IMR-90 (cell line): ENCODE data around the gene SPATS2L. TPM values are rescaled to one million over a fixed set of nuclear protein-coding genes. Genes with fewer than 3 reads are reported as not detected.

Experiments
- ATAC-seq: fragments of 200-7000 bp; cut with Tn5 transposase; 2 replicates; pipeline ENCODE4 v1.9.1; 2020; ENCODE audit warnings: low read depth, mild to moderate bottlenecking, moderate library complexity
- BruUV-seq: library from RNA; stranded (reverse); fragments of 400-500 nt; replicated peaks from 2 replicates; lab custom pipeline; 2021; lab: Mats Ljungman, UMichigan
- CTCF ChIA-PET: fragments of 300-600 bp; formaldehyde crosslinking; extraction: SDS; loops from one replicate; lab custom pipeline; 2021; ENCODE audit warnings: antibody characterized with exemption; lab: Yijun Ruan, JAX
- POLR2A ChIA-PET: fragments of 300-600 bp; sonication (Branson Sonifier 250); formaldehyde crosslinking; loops from one replicate; lab custom pipeline; 2022; ENCODE audit warnings: antibody characterized with exemption; ENCODE audit not compliant: unreplicated experiment; lab: Charles Lee
- DNase-seq: peaks from one replicate; pipeline ENCODE4 v3.0.0; 2013
- H2AFZ ChIP-seq: replicated peaks from 2 replicates; pipeline ENCODE3; 2013; ENCODE audit warnings: low read length, mild to moderate bottlenecking; ENCODE audit not compliant: poor library complexity
- H2AK5ac ChIP-seq: 2 replicates; pipeline ENCODE4 v1.6.1; 2013; ENCODE audit warnings: low read depth, low read length, inconsistent platforms
- H2AK9ac ChIP-seq: replicated peaks from 2 replicates; pipeline ENCODE3; 2013; ENCODE audit warnings: mild to moderate bottlenecking, low read depth, low read length, moderate library complexity; ENCODE audit not compliant: poor library complexity
- H2BK120ac ChIP-seq: 2 replicates; pipeline ENCODE4 v1.6.1; 2013; ENCODE audit warnings: low read depth, low read length, inconsistent platforms
- H2BK15ac ChIP-seq: 3 replicates; pipeline ENCODE4 v1.6.1; 2013; ENCODE audit warnings: low read depth, low read length, inconsistent platforms
- H2BK20ac ChIP-seq: 2 replicates; pipeline ENCODE4 v1.6.1; 2013; ENCODE audit warnings: low read depth, mild to moderate bottlenecking, inconsistent platforms, low read length, moderate library complexity
- H2BK5ac ChIP-seq: 2 replicates; pipeline ENCODE4 v1.6.1; 2013; ENCODE audit warnings: mild to moderate bottlenecking, low read depth, low read length, inconsistent platforms; ENCODE audit not compliant: poor library complexity, severe bottlenecking
- H3K14ac ChIP-seq: replicated peaks from 2 replicates; pipeline ENCODE4 v1.6.1; 2013; ENCODE audit warnings: low read depth, low read length, inconsistent platforms
- H3K18ac ChIP-seq: 2 replicates; pipeline ENCODE4 v1.6.1; 2013; ENCODE audit warnings: low read depth, low read length, control low read depth
- H3K23ac ChIP-seq: 2 replicates; pipeline ENCODE4 v1.6.1; 2013; ENCODE audit warnings: low read depth, low read length, inconsistent platforms
- H3K27ac ChIP-seq: 2 replicates; pipeline ENCODE4 v1.5.1; 2013; ENCODE audit warnings: mild to moderate bottlenecking, control low read depth, low read length; ENCODE audit not compliant: insufficient read depth
- H3K27me3 ChIP-seq: 2 replicates; pipeline ENCODE4 v1.6.1; 2013; ENCODE audit warnings: low read length; ENCODE audit not compliant: control insufficient read depth, insufficient read depth
- H3K36me3 ChIP-seq: 2 replicates; pipeline ENCODE4 v1.6.1; 2013; ENCODE audit warnings: low read length, mixed read lengths; ENCODE audit not compliant: control insufficient read depth, insufficient read depth
- H3K4ac ChIP-seq: 2 replicates; pipeline ENCODE4 v1.6.1; 2013; ENCODE audit warnings: low read depth, low read length, inconsistent platforms
- H3K4me1 ChIP-seq: 2 replicates; pipeline ENCODE4 v1.6.1; 2013; ENCODE audit warnings: low read length, mixed read lengths; ENCODE audit not compliant: control insufficient read depth, insufficient read depth
- H3K4me2 ChIP-seq: 2 replicates; pipeline ENCODE4 v1.6.1; 2013; ENCODE audit warnings: low read depth, mild to moderate bottlenecking, control low read depth, low read length, moderate library complexity
- H3K4me3 ChIP-seq: 2 replicates; pipeline ENCODE4 v1.5.1; 2013; ENCODE audit warnings: low read depth, mild to moderate bottlenecking, control low read depth, low read length, moderate library complexity; ENCODE audit not compliant: insufficient read depth
- H3K56ac ChIP-seq: 2 replicates; pipeline ENCODE4 v1.6.1; 2013; ENCODE audit warnings: low read length, inconsistent platforms; ENCODE audit not compliant: insufficient read depth; ENCODE audit errors: extremely low read depth
- H3K79me1 ChIP-seq, 2 experiments: 2 replicates each; pipeline ENCODE4 v1.6.1; 2013; ENCODE audit warnings: low read length in 2 of 2, inconsistent platforms in 1 of 2, low read depth in 1 of 2
- H3K9ac ChIP-seq: 2 replicates; pipeline ENCODE4 v1.6.1; 2013; ENCODE audit warnings: low read depth, low read length, control low read depth
- H3K9me1 ChIP-seq: 2 replicates; pipeline ENCODE4 v1.6.1; 2013; ENCODE audit warnings: low read length, inconsistent platforms; ENCODE audit not compliant: insufficient read depth
- H3K9me3 ChIP-seq: 2 replicates; pipeline ENCODE4 v1.6.1; 2013; ENCODE audit warnings: low read length; ENCODE audit not compliant: control insufficient read depth, insufficient read depth
- H4K20me1 ChIP-seq: 2 replicates; pipeline ENCODE4 v1.6.1; 2013; ENCODE audit warnings: low read length, inconsistent platforms; ENCODE audit not compliant: insufficient read depth
- H4K5ac ChIP-seq: 2 replicates; pipeline ENCODE4 v1.6.1; 2013; ENCODE audit warnings: mild to moderate bottlenecking, low read depth, low read length, control low read depth
- H4K8ac ChIP-seq, 2 experiments: 2 replicates each; pipeline ENCODE4 v1.6.1; 2013; ENCODE audit warnings: low read depth in 2 of 2, low read length in 2 of 2, control low read depth in 1 of 2, inconsistent platforms in 1 of 2
- H4K91ac ChIP-seq: 2 replicates; pipeline ENCODE4 v1.6.1; 2013; ENCODE audit warnings: low read depth, low read length, inconsistent platforms; ENCODE audit not compliant: insufficient read depth
- ELK1 ChIP-seq: fragments of 150-350 bp; IDR thresholded peaks from 2 replicates; pipeline ENCODE4 v1.6.1; 2016; ENCODE audit warnings: low read depth, mild to moderate bottlenecking, low read length, moderate library complexity, borderline replicate concordance
- MAZ ChIP-seq: IDR thresholded peaks from 2 replicates; pipeline ENCODE4 v1.6.1; 2012; ENCODE audit warnings: low read depth, mild to moderate bottlenecking, low read length, improper control_type of control experiment, moderate library complexity, borderline replicate concordance
- RFX5 ChIP-seq: IDR thresholded peaks from 2 replicates; pipeline ENCODE4 v1.8.0; 2012; ENCODE audit warnings: low read depth, mild to moderate bottlenecking, low read length, moderate library complexity
- WGBS, 2 experiments: methylation state at CpG; one replicate each; pipeline versions ENCODE4 v1.1.5 to v1.1.7; 2013; ENCODE audit warnings: missing lambda C conversion rate in 2 of 2; ENCODE audit not compliant: insufficient read length in 1 of 2; ENCODE audit errors: extremely low coverage in 2 of 2; 5-methylcytosine and 5-hydroxymethylcytosine counted together
- dilution Hi-C: fragments of 300-500 bp; cut with HindIII; formaldehyde crosslinking; loops from one replicate; pipeline ENCODE4 v1.14.3; 2018; ENCODE audit warnings: low sequenced_read_pairs; ENCODE audit not compliant: unreplicated experiment
- in situ Hi-C: fragments of 300-500 bp; cut with MboI; formaldehyde crosslinking; loops from 3 replicates; pipeline ENCODE4 v1.14.3; 2019; ENCODE audit warnings: low sequenced_read_pairs, inconsistent platforms, mixed read lengths
- intact Hi-C: fragments of 100-400 bp; cut with micrococcal nuclease; formaldehyde crosslinking; loops from 2 replicates; pipeline ENCODE4 v1.10.0; 2022
- polyA plus RNA-seq, 3 experiments: library from polyadenylated mRNA; depleted of rRNA; stranded (reverse); fragments of >200 nt; gene quantifications; 2 replicates each; pipeline ENCODE4 v1.2.3, GENCODE V29; 2012; ENCODE audit warnings: low replicate concordance in 1 of 3
- total RNA-seq: library from RNA; depleted of rRNA; stranded (reverse); fragments of >200 nt; gene quantifications from 2 replicates; pipeline ENCODE4 v1.2.3, GENCODE V29; 2012

The SPATS2L gene
- total and polyA plus RNA-seq, 2 of the 4 experiments (the other 2 are of a cell fraction): 118 to 155 TPM

DNA sequence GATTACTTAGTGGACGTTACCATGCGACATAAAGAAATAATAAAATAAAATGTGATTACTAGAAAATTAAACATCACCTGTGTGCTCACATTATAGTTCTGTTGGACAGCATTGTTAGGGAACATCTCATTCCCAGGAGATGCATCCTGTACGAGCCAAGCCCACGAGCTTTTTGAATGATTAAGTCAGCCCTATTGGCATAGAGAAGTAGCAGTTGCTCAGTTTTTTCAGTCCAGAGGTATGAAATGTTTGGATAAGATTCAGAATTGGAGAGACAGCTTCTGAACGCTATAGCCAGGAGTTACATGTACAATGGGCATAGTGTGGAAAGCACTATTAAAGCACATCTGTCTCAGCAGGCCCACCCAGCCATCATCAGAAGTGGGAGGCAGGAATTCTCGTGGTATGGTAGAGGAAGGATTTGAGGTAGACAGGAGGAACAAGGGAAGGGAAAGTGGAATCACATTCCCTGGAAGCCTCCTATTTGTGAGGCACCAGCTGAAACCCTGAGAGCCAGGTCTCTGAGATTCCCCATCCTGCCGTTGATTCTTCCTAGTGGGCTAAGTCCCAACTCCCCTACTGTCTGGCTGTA lies 8.6 kb downstream of the SPATS2L start:
- WGBS, 2 experiments: no CpG with 5 or more reads among the region's 7 CpGs
- Histone ChIP-seq H2BK20ac (no peak overlapping the region; the same call in 1 of the 2 replicates), H4K20me1 (peaks cover 91% of the 10 kb centered on the region), H3K14ac (peak overlapping the region; percentile 38), H2BK120ac (peak overlapping the region; percentile 5; the same call in 1 of the 2 replicates), H3K23ac (no peak overlapping the region), H2AFZ (no peak overlapping the region), H3K27ac (0 out of 2 replicates have a peak overlapping the region, but pooled peaks have one; percentile 20), H3K18ac (peak overlapping the region; percentile 10; the same call in 1 of the 2 replicates), H3K9me1 (peaks cover 29% of the 10 kb centered on the region), H3K4me2 (no peak overlapping the region), H3K9ac (no peak overlapping the region), H4K91ac (no peak overlapping the region), H3K56ac (no peak overlapping the region), H3K9me3 (no peaks in the 10 kb centered on the region), H3K79me1 (peaks cover 5 to 54% of the 10 kb centered on the region in 2 experiments; a peak in 3 of 4 replicates), H3K4ac (peak overlapping the region; percentile 34; the same call in 1 of the 2 replicates), H3K27me3 (no peaks in the 10 kb centered on the region), H2AK5ac (peak overlapping the region; percentile 76; the same call in 1 of the 2 replicates), H4K5ac (no peak overlapping the region), H2AK9ac (no peak overlapping the region), H3K4me3 (no peak overlapping the region), H2BK5ac (peak overlapping the region; percentile 43), H3K36me3 (peaks cover 8% of the 10 kb centered on the region), H2BK15ac (peak overlapping the region; percentile 27; the same call in 1 of the 3 replicates), H3K4me1 (peaks cover 32% of the 10 kb centered on the region), H4K8ac (no peak overlapping the region; a peak in 1 of 4 replicates)
- intact Hi-C loops (no loop called here), in situ Hi-C loops (no loop called here), dilution Hi-C loops (no loop called here)
- ChIA-PET POLR2A (no interaction called here), CTCF (interaction anchor here (0.9 kb wide), 2 partner anchors 10 to 91 kb away, joined by 4 to 8 read pairs; no protein-coding TSS in a partner anchor)
- TF ChIP-seq ELK1: no peak
- TF ChIP-seq RFX5: no peak
- no peak for TF ChIP-seq MAZ
- no TSS peak for BruUV-seq
- DNase-seq: no peak
- no peak for ATAC-seq
